K562 (cell line): ENCODE data around the gene PARD6B. TPM values are rescaled to one million over a fixed set of nuclear protein-coding genes. Genes with fewer than 3 reads are reported as not detected.

Source experiments
- BRD9 ChIP-seq: fragments of 450-650 bp; IDR thresholded peaks from 2 replicates; pipeline ENCODE4 v1.6.1; 2018; ENCODE audit warnings: low read depth; ENCODE audit not compliant: partially characterized antibody
- ZNF592 ChIP-seq: fragments of 450-650 bp; IDR thresholded peaks from 2 replicates; pipeline ENCODE4 v1.6.1; 2017; ENCODE audit warnings: antibody characterized with exemption, mild to moderate bottlenecking
- polyA plus RNA-seq, 8 experiments: library from polyadenylated mRNA; depleted of rRNA in 4 of 8; stranded (reverse) in 5 of 8; unstranded in 3 of 8; fragments of >200 nt; fragmentation: Nextera tagmentation in 2 of 8; fragmentation: Illumina TruSeq in 1 of 8; extraction: Ambion mirVana in 2 of 8; extraction: Trizol in 1 of 8; gene quantifications; 2 replicates each; pipeline versions ENCODE4 v1.2.1 to v1.2.3, GENCODE V29; 2011 to 2014; ENCODE audit warnings: inconsistent platforms in 1 of 8, missing spikeins in 1 of 8
- total RNA-seq, 7 experiments: library from RNA; depleted of rRNA in 6 of 7; stranded (reverse); fragments of >200 nt in 6 of 7; fragmentation: Illumina TruSeq in 2 of 7; extraction: Trizol in 2 of 7; gene quantifications; 2 replicates each; pipeline versions ENCODE4 v1.2.1 to v1.2.3, GENCODE V29; 2011 to 2021; ENCODE audit warnings: low replicate concordance in 1 of 7
- TF ChIP-seq, protein P1 (sequence below): IDR thresholded peaks from 3 replicates; pipeline ENCODE4 v1.6.1; 2011; ENCODE audit warnings: borderline replicate concordance, mild to moderate bottlenecking, moderate library complexity; ENCODE audit not compliant: insufficient read length; ENCODE audit errors: extremely low read depth
- TF ChIP-seq, protein P2 (sequence below): fragments of 200-800 bp; sonication (Bioruptor generic); IDR thresholded peaks from 2 replicates; pipeline ENCODE4 v1.6.1; 2017; ENCODE audit warnings: missing genetic modification characterization, missing compliant biosample characterization
- TF ChIP-seq, protein P3 (sequence below), 2 experiments: fragments of 450-650 bp; formaldehyde crosslinking in 1 of 2; IDR thresholded peaks; 2 replicates each; pipeline versions ENCODE4 v1.4.0 to v1.6.1; 2014 to 2020; ENCODE audit warnings: mild to moderate bottlenecking in 2 of 2, borderline replicate concordance in 1 of 2, low read depth in 1 of 2

Gene PARD6B
- total and polyA plus RNA-seq, 9 of the 15 experiments (the other 6 are each of a cell fraction or from before 2014, with no cell fraction given), result 1.7 to 12.3 (median 5.5) TPM

DNA sequence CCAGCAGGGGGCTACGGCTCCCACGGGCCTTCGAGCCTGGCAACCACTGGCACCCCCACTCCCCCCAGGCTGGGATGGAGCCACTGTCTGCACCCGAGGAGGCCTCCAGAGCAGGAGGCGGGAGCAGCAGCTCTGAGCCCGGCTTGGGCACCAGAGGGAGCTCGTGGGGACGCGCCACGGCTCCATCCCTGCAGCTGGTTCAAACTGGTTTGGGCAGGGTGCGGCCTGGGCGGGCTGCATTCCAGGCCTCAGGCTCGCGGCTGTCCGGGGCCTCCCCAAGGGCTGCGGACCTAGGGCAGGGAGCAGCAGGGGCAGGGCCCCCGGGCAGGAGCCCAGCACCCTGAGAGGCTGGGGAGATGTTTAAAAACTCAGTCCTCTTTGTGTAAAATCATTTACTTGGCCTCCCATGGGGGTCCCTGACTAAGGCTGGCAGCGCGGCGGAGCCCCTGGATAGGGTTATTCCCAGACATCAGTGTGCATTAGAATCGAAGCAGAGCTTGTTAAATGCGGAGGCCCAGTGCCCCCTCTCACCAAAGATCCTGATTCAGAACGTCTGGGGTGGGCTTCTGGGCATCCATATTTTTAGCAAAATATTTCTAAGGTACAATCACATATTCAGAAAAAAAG, 59.4 kb downstream of the PARD6B start (continued):
- TF ChIP-seq, protein P1, sequence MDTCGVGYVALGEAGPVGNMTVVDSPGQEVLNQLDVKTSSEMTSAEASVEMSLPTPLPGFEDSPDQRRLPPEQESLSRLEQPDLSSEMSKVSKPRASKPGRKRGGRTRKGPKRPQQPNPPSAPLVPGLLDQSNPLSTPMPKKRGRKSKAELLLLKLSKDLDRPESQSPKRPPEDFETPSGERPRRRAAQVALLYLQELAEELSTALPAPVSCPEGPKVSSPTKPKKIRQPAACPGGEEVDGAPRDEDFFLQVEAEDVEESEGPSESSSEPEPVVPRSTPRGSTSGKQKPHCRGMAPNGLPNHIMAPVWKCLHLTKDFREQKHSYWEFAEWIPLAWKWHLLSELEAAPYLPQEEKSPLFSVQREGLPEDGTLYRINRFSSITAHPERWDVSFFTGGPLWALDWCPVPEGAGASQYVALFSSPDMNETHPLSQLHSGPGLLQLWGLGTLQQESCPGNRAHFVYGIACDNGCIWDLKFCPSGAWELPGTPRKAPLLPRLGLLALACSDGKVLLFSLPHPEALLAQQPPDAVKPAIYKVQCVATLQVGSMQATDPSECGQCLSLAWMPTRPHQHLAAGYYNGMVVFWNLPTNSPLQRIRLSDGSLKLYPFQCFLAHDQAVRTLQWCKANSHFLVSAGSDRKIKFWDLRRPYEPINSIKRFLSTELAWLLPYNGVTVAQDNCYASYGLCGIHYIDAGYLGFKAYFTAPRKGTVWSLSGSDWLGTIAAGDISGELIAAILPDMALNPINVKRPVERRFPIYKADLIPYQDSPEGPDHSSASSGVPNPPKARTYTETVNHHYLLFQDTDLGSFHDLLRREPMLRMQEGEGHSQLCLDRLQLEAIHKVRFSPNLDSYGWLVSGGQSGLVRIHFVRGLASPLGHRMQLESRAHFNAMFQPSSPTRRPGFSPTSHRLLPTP, result no peak
- TF ChIP-seq BRD9, result peak; percentile 53
- TF ChIP-seq, protein P2, sequence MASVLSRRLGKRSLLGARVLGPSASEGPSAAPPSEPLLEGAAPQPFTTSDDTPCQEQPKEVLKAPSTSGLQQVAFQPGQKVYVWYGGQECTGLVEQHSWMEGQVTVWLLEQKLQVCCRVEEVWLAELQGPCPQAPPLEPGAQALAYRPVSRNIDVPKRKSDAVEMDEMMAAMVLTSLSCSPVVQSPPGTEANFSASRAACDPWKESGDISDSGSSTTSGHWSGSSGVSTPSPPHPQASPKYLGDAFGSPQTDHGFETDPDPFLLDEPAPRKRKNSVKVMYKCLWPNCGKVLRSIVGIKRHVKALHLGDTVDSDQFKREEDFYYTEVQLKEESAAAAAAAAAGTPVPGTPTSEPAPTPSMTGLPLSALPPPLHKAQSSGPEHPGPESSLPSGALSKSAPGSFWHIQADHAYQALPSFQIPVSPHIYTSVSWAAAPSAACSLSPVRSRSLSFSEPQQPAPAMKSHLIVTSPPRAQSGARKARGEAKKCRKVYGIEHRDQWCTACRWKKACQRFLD (CRISPR knock-in tag), result peak; percentile 94
- peak; percentile 96 for TF ChIP-seq ZNF592
- TF ChIP-seq, protein P3, sequence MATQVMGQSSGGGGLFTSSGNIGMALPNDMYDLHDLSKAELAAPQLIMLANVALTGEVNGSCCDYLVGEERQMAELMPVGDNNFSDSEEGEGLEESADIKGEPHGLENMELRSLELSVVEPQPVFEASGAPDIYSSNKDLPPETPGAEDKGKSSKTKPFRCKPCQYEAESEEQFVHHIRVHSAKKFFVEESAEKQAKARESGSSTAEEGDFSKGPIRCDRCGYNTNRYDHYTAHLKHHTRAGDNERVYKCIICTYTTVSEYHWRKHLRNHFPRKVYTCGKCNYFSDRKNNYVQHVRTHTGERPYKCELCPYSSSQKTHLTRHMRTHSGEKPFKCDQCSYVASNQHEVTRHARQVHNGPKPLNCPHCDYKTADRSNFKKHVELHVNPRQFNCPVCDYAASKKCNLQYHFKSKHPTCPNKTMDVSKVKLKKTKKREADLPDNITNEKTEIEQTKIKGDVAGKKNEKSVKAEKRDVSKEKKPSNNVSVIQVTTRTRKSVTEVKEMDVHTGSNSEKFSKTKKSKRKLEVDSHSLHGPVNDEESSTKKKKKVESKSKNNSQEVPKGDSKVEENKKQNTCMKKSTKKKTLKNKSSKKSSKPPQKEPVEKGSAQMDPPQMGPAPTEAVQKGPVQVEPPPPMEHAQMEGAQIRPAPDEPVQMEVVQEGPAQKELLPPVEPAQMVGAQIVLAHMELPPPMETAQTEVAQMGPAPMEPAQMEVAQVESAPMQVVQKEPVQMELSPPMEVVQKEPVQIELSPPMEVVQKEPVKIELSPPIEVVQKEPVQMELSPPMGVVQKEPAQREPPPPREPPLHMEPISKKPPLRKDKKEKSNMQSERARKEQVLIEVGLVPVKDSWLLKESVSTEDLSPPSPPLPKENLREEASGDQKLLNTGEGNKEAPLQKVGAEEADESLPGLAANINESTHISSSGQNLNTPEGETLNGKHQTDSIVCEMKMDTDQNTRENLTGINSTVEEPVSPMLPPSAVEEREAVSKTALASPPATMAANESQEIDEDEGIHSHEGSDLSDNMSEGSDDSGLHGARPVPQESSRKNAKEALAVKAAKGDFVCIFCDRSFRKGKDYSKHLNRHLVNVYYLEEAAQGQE (IDR thresholded peaks at IDR 0.05; ENCODE audit: borderline replicate concordance), result peak; percentile 100
- TF ChIP-seq, protein P3 (CRISPR knock-in tag; IDR thresholded peaks at IDR 0.05; ENCODE audit: low read depth), result no peak; the same call in 1 of the 2 replicates
